ENCODE results near the gene FBXW9. TPM values are rescaled to one million over a fixed set of nuclear protein-coding genes. Genes with fewer than 3 reads are reported as not detected.
"Not testable (repeated sequence)": the region's sequence is repeated elsewhere in the genome, so short reads cannot be mapped to it uniquely, and the experiment has no call there.

Gene FBXW9
- total and polyA plus RNA-seq, 12 donors: 1.2 to 4.6 (median 2.1) TPM

- WGBS, 2 donors: 96 to 98% methylated on average over 9 of the region's 9 CpGs
- intact Hi-C loops (cut with DNase I): no loop called here
- TF ChIP-seq CTCF (IDR thresholded peaks at IDR 0.05): no peak
Measured at GRCh38 chr19:12727745-12728433, 31.5 kb upstream of the FBXW9 start.

GRCh38 chr19:12726988-12727316, 30.5 kb upstream of the FBXW9 start:
- Histone ChIP-seq H3K27me3 (no peaks in the 10 kb centered on the region), H3K27ac (no peak overlapping the region), H3K4me1 (peaks cover 0 to 34% (median 23%) of the 10 kb centered on the region in 9 donors), H3K4me3 (no peak overlapping the region), H3K36me3 (peaks cover 0 to 45% (median 16%) of the 10 kb centered on the region in 9 donors), H3K9me3 (no peaks in the 10 kb centered on the region)
- no peak for TF ChIP-seq CTCF (IDR thresholded peaks at IDR 0.05)
- no peak for DNase-seq
- WGBS, 2 donors: 94 to 97% methylated on average over 2 of the region's 2 CpGs
- ATAC-seq: no peak
- intact Hi-C loops (cut with DNase I): no loop called here

More at GRCh38 chr19:12727745-12728433, 31.5 kb upstream of the FBXW9 start:
- Histone ChIP-seq H3K36me3 (peaks cover 0 to 52% (median 16%) of the 10 kb centered on the region in 9 donors), H3K4me3 (no peak overlapping the region), H3K9me3 (no peaks in the 10 kb centered on the region), H3K27ac (no peak overlapping the region), H3K4me1 (peaks cover 6 to 41% (median 31%) of the 10 kb centered on the region in 9 donors), H3K27me3 (no peaks in the 10 kb centered on the region)
- DNase-seq (no peak), ATAC-seq (no peak)

- H3K36me3 ChIP-seq: peaks cover 0 to 32% (median 10%) of the 10 kb centered on the region in 9 donors
- intact Hi-C loops (cut with DNase I); H3K27ac ChIP-seq; ATAC-seq; H3K27me3 ChIP-seq; H3K4me3 ChIP-seq; DNase-seq; H3K9me3 ChIP-seq: not testable (repeated sequence)
- peaks cover under 1 to 35% (median 22%) of the 10 kb centered on the region in 9 donors for H3K4me1 ChIP-seq
- 91% methylated on average over 10 of the region's 10 CpGs for WGBS, 2 donors
Measured at GRCh38 chr19:12725612-12726011, 29.2 kb upstream of the FBXW9 start.

GRCh38 chr19:12723641-12724426, 27.4 kb upstream of the FBXW9 start, which contains the start of gene TNPO2:
TSS of gene TNPO2 (minus strand) at chr19:12723932. CDS start at chr19:12720977, 2,955 bp downstream.
- peak within 1 kb of the TSS; percentile 40 to 83 (median 70) for H3K4me3 ChIP-seq
- peaks cover 0 to 22% (median 2%) of the 10 kb centered on the region in 9 donors for H3K36me3 ChIP-seq
- ATAC-seq (peak in 7 of 8 donors; percentile 16 to 70 (median 58)), DNase-seq (peak; percentile 55 to 61)
- H3K4me1 ChIP-seq: peaks cover 7 to 46% (median 32%) of the 10 kb centered on the region in 9 donors
- WGBS, 2 donors: 4 to 5% methylated on average over 28 of the region's 28 CpGs
- H3K9me3 ChIP-seq: no peaks in the 10 kb centered on the region
- intact Hi-C loops (cut with DNase I): loop anchor here in 3 of 10 donors (2.0 to 5.0 kb wide), 3 partner anchors 13 to 68 kb away; partner anchors contain the start of genes DHPS (in 1 of the 3), GET3 (in 1 of the 3) and JUNB (in 1 of the 3)
- TF ChIP-seq CTCF (IDR thresholded peaks at IDR 0.05): no peak
- H3K27ac ChIP-seq: peak within 1 kb of the TSS in 9 of 10 donors; percentile 91 to 97 (median 95)
- H3K27me3 ChIP-seq: no peaks in the 10 kb centered on the region

Measured in heart right ventricle (tissue), 16 donors.